CD4-positive, CD25-positive, alpha-beta regulatory T cell (primary cell): Measurements from ENCODE around the gene MSX1. TPM values are rescaled to one million over a fixed set of nuclear protein-coding genes. Genes with fewer than 3 reads are reported as not detected.

Experiments
- ATAC-seq, 2 donors: fragments of 150-1000 bp; cut with Tn5 transposase; one replicate each; pipeline ENCODE4 v1.10.0; 2021; ENCODE audit warnings: low read depth in 2 of 2, moderate number of reproducible peaks in 2 of 2, moderate library complexity in 1 of 2
- DNase-seq, 3 donors: peaks; one replicate each; pipeline versions ENCODE4 v3.0.0 to v3.0.0-alpha.2; 2012 to 2022; ENCODE audit warnings: mixed read lengths in 1 of 3
- H3K27ac ChIP-seq: one replicate; pipeline ENCODE4 v1.7.0; 2013; ENCODE audit warnings: mild to moderate bottlenecking, low read length; ENCODE audit not compliant: insufficient read depth, poor library complexity, severe bottlenecking
- H3K27me3 ChIP-seq: one replicate; pipeline ENCODE4 v1.7.0; 2013; ENCODE audit warnings: low read length; ENCODE audit not compliant: control insufficient read depth, insufficient read depth
- H3K36me3 ChIP-seq: one replicate; pipeline ENCODE4 v1.7.0; 2013; ENCODE audit warnings: mild to moderate bottlenecking, low read length, moderate library complexity; ENCODE audit not compliant: control insufficient read depth, insufficient read depth
- H3K4me1 ChIP-seq: 2 replicates; pipeline ENCODE4 v1.7.0; 2013; ENCODE audit warnings: mild to moderate bottlenecking, low read length; ENCODE audit not compliant: insufficient read depth, control insufficient read depth, poor library complexity, severe bottlenecking
- H3K4me3 ChIP-seq: one replicate; pipeline ENCODE4 v1.7.0; 2013; ENCODE audit warnings: low read depth, mild to moderate bottlenecking, low read length, moderate library complexity
- H3K9me3 ChIP-seq, 2 experiments: 1 replicate in 1 of 2; 2 replicates in 1 of 2; pipeline ENCODE4 v1.7.0; 2013; ENCODE audit warnings: low read length in 2 of 2, mild to moderate bottlenecking in 1 of 2, moderate library complexity in 1 of 2; ENCODE audit not compliant: control insufficient read depth in 2 of 2
- H3K27ac Mint-ChIP-seq, 3 donors: one replicate each; pipeline ENCODE4 v1.8.0; 2020 to 2022; ENCODE audit warnings: mild to moderate bottlenecking in 3 of 3, mixed read lengths in 3 of 3, moderate library complexity in 2 of 3
- H3K27me3 Mint-ChIP-seq: one replicate; pipeline ENCODE4 v1.8.0; 2022; ENCODE audit warnings: mild to moderate bottlenecking, mixed read lengths
- H3K36me3 Mint-ChIP-seq: one replicate; pipeline ENCODE4 v1.8.0; 2020; ENCODE audit warnings: mixed read lengths
- H3K4me1 Mint-ChIP-seq, 4 donors: one replicate each; pipeline ENCODE4 v1.8.0; 2020 to 2022; ENCODE audit warnings: mixed read lengths in 4 of 4, mild to moderate bottlenecking in 1 of 4
- H3K4me3 Mint-ChIP-seq, 4 donors: one replicate each; pipeline ENCODE4 v1.8.0; 2020 to 2022; ENCODE audit warnings: mild to moderate bottlenecking in 4 of 4, mixed read lengths in 4 of 4, moderate library complexity in 3 of 4
- H3K9me3 Mint-ChIP-seq, 7 donors: one replicate each; pipeline ENCODE4 v1.8.0; 2020 to 2022; ENCODE audit warnings: mixed read lengths in 7 of 7, mild to moderate bottlenecking in 3 of 7, moderate library complexity in 2 of 7
- polyA plus RNA-seq, 4 donors: library from polyadenylated mRNA; unstranded; fragments of 300-500 nt; fragmentation: Illumina TruSeq; gene quantifications; one replicate each; pipeline ENCODE4 v1.2.3, GENCODE V29; 2021
- total RNA-seq: library from RNA; stranded (reverse); gene quantifications from one replicate; pipeline ENCODE4 v1.2.3, GENCODE V29; 2022

The MSX1 gene
- total and polyA plus RNA-seq, 5 donors from 2014 or later = 0.32 to 0.54 TPM; not detected in 3

DNA sequence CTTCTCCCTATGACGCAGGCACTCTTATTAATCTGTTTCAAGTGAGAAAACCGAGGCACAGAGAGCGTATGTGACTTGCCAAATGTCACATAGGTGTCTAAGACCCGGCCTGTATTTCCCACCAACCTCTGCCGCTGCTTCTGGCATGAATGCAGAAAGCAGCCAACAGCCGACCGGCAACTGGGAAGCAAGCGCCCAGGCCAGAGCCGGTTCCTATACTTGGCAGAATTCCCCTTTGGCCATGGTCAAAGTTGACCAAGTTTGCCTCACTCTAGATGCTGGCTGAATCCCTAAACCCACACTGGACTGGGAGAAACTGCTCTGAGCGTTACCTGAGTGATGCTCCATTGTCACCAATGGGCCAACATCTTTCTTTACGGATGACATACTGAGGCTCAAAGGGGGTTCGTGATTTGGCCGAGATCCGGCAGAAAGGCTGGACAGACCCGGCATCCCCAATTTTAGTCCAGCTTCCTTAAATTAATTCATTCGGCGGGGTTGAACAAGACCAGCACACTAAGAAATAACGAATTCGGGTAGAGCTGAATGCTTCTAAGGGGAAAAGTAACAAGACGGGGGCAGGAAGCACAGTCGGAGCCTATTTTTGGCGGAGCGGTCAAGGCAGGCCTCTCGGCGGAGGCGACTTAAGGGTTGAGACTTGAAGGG is 11.2 kb downstream of the MSX1 start:
- peaks cover 0 to 3% (median 0%) of the 10 kb centered on the region in 7 donors for H3K9me3 Mint-ChIP-seq
- H3K4me3 ChIP-seq = no peak overlapping the region
- H3K27ac ChIP-seq = no peak overlapping the region
- H3K27me3 Mint-ChIP-seq = peaks cover 69% of the 10 kb centered on the region
- peaks cover 0 to 25% (median 6%) of the 10 kb centered on the region in 4 donors for H3K4me1 Mint-ChIP-seq
- peaks cover 18% of the 10 kb centered on the region for H3K4me1 ChIP-seq
- H3K9me3 ChIP-seq = no peaks in the 10 kb centered on the region
- no peak overlapping the region for H3K27ac Mint-ChIP-seq
- no peak for ATAC-seq
- peaks cover 32% of the 10 kb centered on the region for H3K27me3 ChIP-seq
- no peak for DNase-seq
- H3K4me3 Mint-ChIP-seq = no peak overlapping the region
- no peaks in the 10 kb centered on the region for H3K36me3 ChIP-seq
- H3K36me3 Mint-ChIP-seq = no peaks in the 10 kb centered on the region

GRCh38 chr4:4871242-4871572 is 11.7 kb downstream of the MSX1 start:
- ATAC-seq (no peak), DNase-seq (no peak)
- peaks cover 0 to 3% (median 0%) of the 10 kb centered on the region in 7 donors for H3K9me3 Mint-ChIP-seq
- peaks cover 15% of the 10 kb centered on the region for H3K4me1 ChIP-seq
- H3K4me3 ChIP-seq = no peak overlapping the region
- H3K27me3 Mint-ChIP-seq = peaks cover 67% of the 10 kb centered on the region
- H3K36me3 ChIP-seq = no peaks in the 10 kb centered on the region
- peaks cover 0 to 21% (median 5%) of the 10 kb centered on the region in 4 donors for H3K4me1 Mint-ChIP-seq
- H3K4me3 Mint-ChIP-seq = peak overlapping the region in 1 of 4 donors; percentile 7
- peaks cover 31% of the 10 kb centered on the region for H3K27me3 ChIP-seq
- H3K27ac Mint-ChIP-seq = no peak overlapping the region
- no peaks in the 10 kb centered on the region for H3K9me3 ChIP-seq
- H3K27ac ChIP-seq = no peak overlapping the region
- H3K36me3 Mint-ChIP-seq = no peaks in the 10 kb centered on the region

DNA sequence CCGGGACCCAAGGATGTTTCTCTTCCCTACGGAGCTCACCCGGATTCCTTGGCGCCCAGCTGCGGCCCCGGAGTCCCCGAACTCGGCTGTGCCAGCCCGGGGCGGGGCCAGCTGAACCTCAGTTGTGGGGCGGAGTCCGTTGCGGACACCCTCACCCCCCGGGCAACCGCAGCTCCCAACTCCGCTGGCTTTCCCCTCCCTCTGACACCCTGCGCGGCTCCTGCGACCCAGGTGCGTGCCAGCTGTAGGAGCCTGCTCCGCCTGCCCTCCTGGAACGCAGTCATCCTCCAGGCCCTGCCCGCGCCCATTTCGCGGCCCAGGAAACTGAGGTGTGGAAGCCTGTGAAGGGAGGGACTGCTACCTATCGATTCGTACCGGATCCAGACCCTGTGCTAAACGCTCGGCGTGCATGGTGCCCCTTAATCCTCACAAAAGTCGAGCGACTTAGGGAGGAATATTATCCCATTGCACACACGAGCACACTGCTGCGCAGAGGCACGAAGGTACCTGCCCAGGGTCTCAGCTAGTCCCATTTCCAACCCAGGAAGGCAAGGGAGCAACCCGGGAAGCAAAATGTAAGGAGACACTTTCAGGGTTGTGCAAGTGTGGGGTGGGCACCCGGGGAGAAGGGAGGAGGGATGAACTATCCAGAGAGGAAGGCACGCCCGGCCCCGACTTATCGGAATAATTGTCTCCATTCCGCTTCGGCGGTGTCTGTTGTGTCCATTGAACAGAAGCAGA is 12.3 kb downstream of the MSX1 start:
- H3K4me1 ChIP-seq = peaks cover 12% of the 10 kb centered on the region
- Mint-ChIP-seq H3K27me3 (peaks cover 62% of the 10 kb centered on the region), H3K27ac (peak overlapping the region in 1 of 3 donors; percentile 59)

DNA sequence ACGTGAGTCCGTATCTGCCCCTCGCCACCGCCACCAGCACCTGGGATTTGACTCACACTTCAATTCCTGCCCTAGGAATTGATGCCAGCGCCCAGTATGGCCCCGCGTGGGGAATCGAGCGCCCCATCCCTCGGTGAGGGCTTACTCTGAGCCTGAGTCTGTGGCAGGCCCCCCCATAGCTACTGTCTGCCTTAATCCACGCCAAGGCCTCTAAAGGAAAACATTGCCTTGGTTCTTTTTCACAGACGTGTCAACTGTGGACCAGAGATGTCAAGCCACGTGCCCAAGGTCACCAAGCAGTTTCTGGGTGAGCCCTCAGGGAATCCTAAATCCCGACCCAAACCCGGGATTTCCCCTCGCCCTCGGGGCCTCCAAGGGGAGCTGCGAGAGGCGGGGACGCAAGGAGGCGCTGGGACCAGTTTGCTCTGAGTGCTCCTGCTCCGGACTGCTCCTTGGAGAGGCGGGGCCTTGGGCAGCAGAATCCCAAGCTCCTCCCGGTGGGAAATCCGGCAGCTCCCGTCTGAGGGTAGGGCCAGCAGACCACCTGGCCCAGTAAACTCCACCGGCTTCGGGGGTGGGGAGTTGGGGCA is 12.9 kb downstream of the MSX1 start:
- ATAC-seq (no peak), DNase-seq (no peak)
- Mint-ChIP-seq H3K36me3 (no peaks in the 10 kb centered on the region), H3K4me3 (no peak overlapping the region), H3K27ac (no peak overlapping the region), H3K27me3 (peaks cover 60% of the 10 kb centered on the region), H3K9me3 (peaks cover 0 to 3% (median 0%) of the 10 kb centered on the region in 7 donors), H3K4me1 (peaks cover 0 to 15% (median 3%) of the 10 kb centered on the region in 4 donors)
- no peak overlapping the region for H3K4me3 ChIP-seq
- H3K27ac ChIP-seq = no peak overlapping the region
- H3K27me3 ChIP-seq = peaks cover 26% of the 10 kb centered on the region
- H3K4me1 ChIP-seq = peaks cover 9% of the 10 kb centered on the region
- H3K9me3 ChIP-seq = no peaks in the 10 kb centered on the region
- H3K36me3 ChIP-seq = no peaks in the 10 kb centered on the region

More for the DNA sequence above, 12.3 kb downstream of the MSX1 start:
- no peaks in the 10 kb centered on the region for H3K36me3 Mint-ChIP-seq
- Histone ChIP-seq H3K27me3 (peaks cover 26% of the 10 kb centered on the region), H3K36me3 (no peaks in the 10 kb centered on the region), H3K4me3 (no peak overlapping the region), H3K27ac (no peak overlapping the region), H3K9me3 (no peaks in the 10 kb centered on the region)
- DNase-seq (no peak), ATAC-seq (no peak)
- peaks cover 0 to 16% (median 3%) of the 10 kb centered on the region in 4 donors for H3K4me1 Mint-ChIP-seq
- no peak overlapping the region for H3K4me3 Mint-ChIP-seq
- peaks cover 0 to 3% (median 0%) of the 10 kb centered on the region in 7 donors for H3K9me3 Mint-ChIP-seq

DNA sequence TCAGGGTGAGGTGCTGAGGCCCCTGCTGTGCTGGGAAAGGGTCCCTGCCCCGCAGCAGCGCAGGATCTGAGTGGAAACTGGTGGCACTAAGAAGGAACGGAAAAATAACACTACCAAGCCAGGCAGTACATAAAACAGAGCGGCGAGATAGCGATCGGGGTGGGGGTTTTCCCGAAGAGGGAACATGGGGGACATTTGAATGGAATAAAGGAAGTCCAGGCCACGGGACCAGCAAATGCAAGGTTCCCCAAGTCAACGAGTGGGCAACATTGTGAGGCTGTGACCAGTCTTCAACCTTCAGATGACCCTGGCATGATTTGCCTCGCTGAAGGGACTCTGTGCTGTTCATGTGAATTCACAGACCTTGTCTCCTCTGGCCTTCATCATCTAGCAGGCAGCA is 13.7 kb downstream of the MSX1 start:
- Mint-ChIP-seq H3K4me3 (no peak overlapping the region), H3K27ac (no peak overlapping the region), H3K36me3 (no peaks in the 10 kb centered on the region), H3K9me3 (peaks cover 0 to 3% (median 0%) of the 10 kb centered on the region in 7 donors), H3K4me1 (peaks cover 0 to 15% (median 3%) of the 10 kb centered on the region in 4 donors), H3K27me3 (peaks cover 60% of the 10 kb centered on the region)
- Histone ChIP-seq H3K36me3 (no peaks in the 10 kb centered on the region), H3K27ac (no peak overlapping the region), H3K4me3 (no peak overlapping the region), H3K4me1 (peaks cover 9% of the 10 kb centered on the region), H3K27me3 (peaks cover 20% of the 10 kb centered on the region), H3K9me3 (no peaks in the 10 kb centered on the region)
- ATAC-seq (no peak), DNase-seq (no peak)

DNA sequence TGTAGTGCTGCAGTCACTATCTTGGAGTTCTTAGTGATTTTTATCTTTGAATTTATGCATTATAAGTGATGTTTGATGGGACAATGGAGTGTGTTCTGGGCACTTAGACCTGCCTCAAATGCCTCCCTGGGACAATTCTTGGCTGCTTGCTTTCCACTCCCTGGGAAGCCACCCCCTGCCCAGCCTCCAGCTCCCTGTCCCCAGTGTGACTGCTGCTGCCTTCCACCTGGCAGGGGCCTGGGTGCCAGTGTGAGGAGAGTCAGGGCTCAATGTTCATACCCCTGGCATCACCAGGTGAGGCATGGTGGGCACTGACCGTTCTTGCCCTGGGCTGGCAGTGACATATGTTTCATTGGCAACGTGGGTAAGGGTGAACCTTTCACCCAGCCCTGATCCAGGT is 14.8 kb downstream of the MSX1 start:
- Mint-ChIP-seq H3K36me3 (no peaks in the 10 kb centered on the region), H3K9me3 (peaks cover 0 to 3% (median 0%) of the 10 kb centered on the region in 7 donors), H3K4me1 (peaks cover 0 to 15% (median 3%) of the 10 kb centered on the region in 4 donors), H3K27me3 (peaks cover 60% of the 10 kb centered on the region), H3K27ac (no peak overlapping the region), H3K4me3 (no peak overlapping the region)
- no peak for ATAC-seq
- Histone ChIP-seq H3K4me3 (no peak overlapping the region), H3K27me3 (peaks cover 20% of the 10 kb centered on the region), H3K27ac (no peak overlapping the region), H3K36me3 (no peaks in the 10 kb centered on the region), H3K9me3 (no peaks in the 10 kb centered on the region), H3K4me1 (peaks cover 9% of the 10 kb centered on the region)
- DNase-seq = no peak

- no peak for ATAC-seq
- H3K36me3 ChIP-seq = no peaks in the 10 kb centered on the region
- H3K36me3 Mint-ChIP-seq = no peaks in the 10 kb centered on the region
- H3K27me3 Mint-ChIP-seq = peaks cover 63% of the 10 kb centered on the region
- no peak overlapping the region for H3K4me3 Mint-ChIP-seq
- H3K4me3 ChIP-seq = no peak overlapping the region
- DNase-seq = no peak
- no peak overlapping the region for H3K27ac Mint-ChIP-seq
- H3K9me3 Mint-ChIP-seq = peaks cover 0 to 3% (median 0%) of the 10 kb centered on the region in 7 donors
- H3K9me3 ChIP-seq = no peaks in the 10 kb centered on the region
- H3K4me1 ChIP-seq = peaks cover 9% of the 10 kb centered on the region
- no peak overlapping the region for H3K27ac ChIP-seq
- H3K4me1 Mint-ChIP-seq = peaks cover 0 to 11% (median 3%) of the 10 kb centered on the region in 4 donors
- H3K27me3 ChIP-seq = peaks cover 20% of the 10 kb centered on the region
Measured at GRCh38 chr4:4875147-4875546, 15.7 kb downstream of the MSX1 start.
